ENCODE results near the gene EIF5.

EIF5 gene

DNA sequence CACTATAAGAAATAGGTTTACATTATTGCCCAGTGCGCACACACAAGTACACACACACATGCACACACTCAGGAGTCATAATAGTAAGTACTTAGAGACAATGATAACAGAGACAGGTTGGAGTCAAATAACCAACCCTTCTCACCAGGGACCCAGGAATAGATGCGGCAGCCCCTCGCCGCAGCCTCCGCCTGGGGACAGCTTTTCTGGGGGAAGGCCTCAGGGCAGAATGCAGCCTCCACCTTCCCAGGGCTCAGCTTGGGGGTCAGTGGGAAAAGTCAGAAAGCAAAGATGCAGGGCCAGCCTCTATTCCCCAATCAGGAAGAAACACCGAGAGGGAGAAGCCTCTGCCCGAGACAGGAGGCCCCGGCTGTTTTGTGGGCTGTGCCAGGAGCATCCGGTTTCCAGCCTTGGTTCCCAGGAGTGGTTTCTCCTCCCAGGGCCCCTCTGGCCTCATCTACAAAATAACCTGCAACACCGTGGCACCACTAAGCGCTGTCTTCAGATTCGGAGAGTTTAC, 23.4 kb upstream of the EIF5 start:
- no peak for DNase-seq

DNA sequence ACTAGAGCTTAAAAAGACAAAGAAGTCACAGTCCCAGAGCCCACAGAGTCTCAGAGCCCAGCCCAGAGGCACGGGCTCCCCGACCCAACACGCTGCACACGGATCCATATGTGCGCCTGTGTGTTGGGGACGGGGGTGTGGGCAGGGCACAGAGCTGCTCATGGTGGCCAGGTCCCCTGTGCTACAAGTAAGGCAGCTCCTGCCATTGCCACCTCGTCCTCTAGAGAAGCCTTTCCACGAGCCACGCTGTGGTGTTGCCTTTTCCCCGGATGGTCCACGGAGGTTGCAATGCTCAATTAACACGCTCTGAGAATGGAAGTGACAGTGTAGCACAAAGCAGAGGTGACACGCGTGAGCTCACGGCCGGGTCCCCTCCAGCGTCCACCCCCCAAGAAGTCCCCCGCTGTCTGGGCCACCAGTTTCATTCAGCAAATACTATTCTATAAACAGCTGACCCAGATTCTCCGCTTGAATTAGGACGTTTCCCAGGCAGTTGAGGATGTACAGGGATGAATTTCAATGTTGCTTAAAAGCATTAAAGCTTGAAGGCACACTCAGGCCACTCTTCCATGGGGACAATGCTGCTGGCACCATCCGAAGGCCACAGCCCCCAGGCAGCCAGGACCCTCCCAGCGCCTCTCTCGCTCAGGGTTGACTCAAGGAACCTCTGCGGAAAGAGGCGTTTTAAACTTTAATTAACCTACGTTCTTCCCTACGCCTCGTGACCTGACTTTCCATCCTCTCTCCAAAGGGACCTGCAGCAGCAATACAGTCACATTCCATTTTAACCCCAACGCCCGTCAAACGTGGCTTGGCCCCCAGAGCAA, 22.7 kb upstream of the EIF5 start:
- DNase-seq = no peak

DNA sequence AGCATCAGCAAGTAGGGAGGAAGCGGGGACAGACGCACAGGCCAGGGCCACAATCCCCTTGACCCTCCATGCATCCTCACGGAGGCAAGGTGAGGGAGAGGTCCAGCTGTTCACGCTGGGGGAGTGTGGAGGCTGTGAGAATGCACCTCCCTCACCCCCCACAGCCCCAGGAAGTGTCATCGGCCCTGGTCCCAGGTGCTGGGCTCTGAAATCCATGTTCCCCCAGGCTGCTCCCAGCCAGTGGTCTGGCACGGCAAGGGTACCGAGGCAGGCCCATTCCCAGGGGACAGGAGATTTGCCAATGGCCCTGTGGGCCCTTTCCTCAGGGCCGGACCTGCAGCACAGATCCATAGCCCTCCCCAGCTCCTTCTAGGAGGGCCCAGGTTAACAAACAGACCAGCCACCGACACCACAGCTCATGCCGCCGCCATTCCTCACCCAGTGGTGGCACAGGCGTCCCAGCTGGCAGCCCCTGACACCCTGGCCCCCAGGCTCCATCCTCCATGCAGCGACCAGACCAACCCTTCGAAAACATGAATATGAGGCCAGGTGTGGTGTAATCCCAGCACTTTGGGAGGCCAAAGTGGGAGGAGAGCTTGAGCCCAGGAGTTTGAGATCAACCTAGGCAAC, 21.9 kb upstream of the EIF5 start:
- DNase-seq = no peak

DNA sequence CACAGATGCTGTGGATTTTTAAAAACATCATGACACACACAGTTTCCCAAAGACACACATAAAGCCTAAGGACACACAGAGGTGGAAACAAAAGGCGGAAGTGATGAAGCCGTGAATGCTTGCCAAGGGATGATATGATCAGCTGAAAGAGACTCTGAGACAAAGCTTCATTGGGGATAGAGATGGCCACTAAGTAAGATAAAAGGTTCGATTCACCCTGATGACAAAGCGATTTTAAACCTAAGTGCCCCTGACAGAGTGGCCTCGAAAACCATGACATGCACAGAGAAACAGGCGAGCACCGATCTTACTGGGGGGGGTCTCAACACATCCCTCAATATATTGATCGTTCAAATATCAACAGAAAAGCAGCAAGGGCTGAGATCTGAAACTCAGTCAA, 20.3 kb upstream of the EIF5 start:
- no peak for DNase-seq

DNA sequence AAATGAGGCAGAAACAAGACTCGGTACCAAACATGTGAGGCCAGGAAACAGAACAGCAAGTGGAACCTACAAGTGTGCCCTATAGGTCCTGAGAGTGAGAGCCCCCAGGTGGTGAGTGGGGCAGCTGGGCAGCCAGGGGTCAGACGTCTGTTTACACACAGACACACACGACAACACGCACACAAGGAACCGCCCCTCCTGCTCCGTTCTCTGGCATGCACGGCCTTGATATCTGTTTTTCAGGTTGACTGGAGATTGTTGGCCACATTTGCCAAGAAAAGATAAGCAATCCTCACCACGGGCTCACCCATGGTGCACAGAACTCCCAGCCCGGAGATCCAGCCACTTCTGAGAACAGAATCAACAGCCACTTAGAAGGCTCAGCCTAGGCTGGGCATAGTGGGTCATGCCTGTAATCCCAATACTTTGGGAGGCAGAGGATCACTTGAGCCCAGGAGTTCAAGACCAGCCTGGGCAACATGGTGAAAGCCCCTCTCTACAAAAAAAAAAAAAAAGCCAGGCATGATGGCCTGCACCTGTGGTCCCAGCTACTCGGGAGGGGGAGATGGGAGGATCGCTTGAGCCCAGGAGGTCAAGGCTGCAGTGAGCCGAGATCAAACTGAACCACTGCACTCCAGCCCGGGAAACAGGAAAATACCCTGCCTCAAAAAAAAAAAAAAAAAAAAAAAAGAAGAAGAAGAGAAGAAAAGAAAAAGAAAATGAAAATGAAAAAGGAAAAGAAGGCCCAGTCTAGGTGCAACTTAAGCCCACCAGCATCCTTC, 19.4 kb upstream of the EIF5 start:
- DNase-seq = no peak

DNA sequence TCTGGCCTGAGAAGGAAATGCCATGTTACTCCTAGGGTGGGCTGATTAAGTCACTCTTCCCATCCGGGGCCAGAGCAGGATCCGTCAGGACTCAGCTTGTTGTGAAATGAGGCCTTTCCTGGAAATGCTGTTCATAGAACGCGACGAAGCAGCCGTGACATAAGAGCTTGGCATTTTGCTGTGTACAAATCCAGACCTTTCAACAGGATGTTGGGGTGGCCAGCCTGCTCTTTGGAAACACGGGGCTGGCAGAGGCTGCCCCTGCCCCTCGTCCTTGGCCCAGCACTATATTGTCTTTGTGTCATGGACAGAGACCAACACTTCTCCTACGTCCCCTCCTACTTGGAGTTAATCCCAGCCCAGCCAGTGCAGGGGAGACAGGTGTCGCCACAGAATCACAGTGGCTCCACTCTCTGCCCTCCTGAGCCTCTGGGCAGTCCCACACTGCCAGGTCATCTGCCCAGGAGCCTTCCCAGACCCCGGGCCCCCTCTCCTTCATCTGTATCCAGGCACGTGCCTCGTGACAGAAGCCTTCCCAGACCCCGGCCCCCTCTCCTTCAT, 18.6 kb upstream of the EIF5 start:
- no peak for DNase-seq

DNA sequence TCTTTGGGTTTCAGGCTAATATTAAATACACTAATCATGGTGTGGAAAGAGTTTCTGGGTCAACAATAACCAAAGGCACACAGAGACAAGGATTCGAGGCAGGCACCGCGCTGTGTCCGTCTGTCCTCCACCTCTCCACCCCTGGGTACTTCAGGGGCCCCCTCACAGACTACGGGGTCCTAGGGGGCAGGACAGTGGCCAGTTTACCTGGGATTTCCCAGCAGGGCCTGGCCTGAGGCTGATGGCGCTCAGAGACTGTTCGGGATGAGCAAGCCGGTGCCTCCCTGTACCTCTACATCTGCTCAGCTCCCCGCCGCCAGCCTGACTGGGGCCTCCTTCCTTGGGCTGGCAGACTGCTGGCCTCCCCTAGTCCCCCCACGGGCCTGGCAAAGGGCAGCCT, 18.1 kb upstream of the EIF5 start:
- DNase-seq = no peak

DNA sequence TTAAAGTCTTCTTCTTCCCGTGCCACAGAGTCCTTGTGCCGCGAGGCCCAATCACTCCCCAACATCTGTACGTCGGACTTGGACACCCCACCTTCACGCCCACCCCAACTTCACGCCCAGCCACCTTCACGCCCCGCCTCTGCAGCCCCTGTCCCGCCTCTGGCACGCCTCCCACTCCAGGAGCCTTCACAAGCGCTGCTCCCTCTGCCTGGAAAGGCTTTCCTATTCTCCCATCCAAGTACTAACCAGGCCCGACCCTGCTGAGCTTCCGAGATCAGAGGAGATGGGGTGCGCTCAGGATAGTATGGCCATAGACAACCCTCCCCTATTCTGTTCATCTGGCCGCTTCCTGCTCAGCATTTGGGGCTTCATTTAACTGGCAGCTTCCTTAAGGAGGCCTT, 17.3 kb upstream of the EIF5 start:
- no peak for DNase-seq

DNA sequence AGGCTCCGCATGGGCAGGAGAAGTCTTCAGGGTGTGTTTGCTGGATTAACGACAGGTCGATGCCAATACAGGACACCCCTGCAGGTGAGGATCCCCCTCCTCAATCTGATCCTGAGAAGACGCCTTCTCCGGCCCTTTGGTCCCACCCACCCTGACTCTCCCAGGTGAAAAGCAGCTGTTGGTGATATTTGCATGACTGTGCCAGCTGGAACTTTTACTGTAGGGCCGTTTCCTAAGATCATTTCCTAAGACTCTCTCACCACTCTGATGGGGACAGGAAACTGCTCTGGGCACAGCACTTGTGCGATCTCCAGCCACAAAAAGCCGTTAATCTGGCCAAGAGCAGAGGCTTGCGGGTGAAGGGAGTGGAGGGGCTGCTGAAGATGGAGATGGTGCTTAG, 16.8 kb upstream of the EIF5 start:
- DNase-seq = no peak

DNA sequence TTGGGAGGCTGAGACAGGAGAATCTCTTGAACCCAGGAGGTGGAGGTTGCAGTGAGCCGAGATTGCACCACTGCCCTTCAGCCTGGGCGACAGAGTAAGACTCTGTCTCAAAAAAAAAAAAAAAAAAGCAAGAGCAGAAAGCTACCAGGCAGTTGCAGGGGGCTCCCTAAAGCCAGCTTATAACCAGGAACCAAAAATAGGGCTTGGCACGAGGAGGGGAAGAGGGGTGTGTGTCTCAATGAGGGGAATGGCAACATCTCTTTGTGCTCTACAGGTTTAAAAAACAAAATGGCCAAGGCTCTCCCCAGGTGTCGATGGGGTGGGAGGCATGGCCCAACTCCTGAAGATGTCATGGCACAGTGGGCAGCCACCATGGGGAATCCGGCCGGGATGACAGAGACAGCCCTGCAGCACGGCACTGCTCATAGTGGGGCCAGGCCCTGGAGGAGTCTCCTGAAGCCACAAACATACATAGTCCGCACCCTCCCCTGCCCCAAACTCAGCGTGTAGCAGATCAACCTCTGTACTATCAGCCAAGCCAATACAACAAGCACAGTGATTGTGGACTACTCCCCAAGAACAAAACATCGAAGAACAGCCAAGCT, 16.0 kb upstream of the EIF5 start:
- no peak for DNase-seq

DNA sequence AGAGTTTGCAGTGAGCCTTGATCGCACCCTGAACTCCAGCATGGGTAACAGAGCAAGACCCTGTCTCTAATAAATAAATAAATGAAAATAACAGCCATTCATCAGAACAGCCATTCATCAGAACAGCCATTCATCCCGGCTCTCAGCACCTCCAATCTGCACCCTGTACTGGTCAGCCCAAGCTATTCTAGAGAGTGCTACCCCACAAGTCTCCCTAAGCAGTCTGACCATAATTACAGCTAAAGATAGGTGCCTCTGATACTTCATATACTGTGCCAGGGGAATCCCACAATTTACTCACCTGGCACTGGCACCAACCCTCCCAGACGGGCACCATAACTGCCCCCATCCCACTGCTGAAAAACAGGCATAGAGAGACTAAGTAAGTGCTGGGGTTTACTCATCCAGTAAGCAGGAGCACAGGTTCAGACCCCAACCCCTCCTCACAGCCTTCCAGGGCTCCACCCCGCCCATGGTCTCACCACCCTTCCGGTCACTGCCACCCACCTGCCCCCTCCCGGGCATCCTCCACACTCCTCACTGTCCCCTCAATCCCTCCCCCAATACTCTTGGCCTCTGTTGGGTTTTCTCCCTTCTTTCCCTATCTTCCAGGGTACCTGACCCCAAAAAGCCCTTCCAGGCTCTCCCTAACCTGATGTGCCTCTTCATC, 15.2 kb upstream of the EIF5 start:
- no peak for DNase-seq

DNA sequence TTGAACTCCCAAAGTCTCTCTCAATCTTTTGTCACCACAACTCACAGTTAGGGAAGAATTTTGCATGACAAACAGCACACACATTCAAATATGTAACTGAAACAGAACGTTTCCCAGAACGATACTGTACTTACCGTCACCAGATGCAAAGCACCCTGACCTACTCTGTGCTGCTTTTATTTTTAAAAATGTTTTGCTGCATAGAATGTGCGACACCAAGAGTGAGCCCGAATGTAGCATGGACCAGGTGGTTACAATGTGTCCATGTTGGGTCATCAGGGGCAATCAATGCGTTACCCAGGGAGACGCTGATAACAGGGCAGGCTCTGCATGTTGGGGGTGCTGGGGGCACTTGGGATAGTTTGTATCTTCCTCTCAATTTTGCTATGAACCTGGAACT, 14.6 kb upstream of the EIF5 start:
- no peak for DNase-seq

DNA sequence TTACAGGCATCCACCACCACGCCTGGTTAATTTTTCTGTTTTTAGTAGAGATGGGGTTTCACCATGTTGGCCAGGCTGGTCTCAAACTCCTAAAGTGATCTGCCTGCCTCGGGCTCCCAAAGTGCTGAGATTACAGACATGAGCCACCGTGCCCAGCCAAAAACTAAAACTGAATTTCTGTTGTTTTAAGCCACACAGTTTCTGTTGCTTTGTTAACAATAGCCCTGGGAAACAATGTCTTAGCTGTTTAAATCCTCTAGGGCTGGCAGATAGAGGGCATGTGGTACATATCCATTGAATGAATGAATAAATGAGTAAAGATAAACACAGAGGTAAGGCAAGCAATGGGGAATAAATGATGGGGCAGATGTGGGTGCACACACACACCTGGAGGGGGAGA, 8.0 kb upstream of the EIF5 start:
- no peak for DNase-seq

DNA sequence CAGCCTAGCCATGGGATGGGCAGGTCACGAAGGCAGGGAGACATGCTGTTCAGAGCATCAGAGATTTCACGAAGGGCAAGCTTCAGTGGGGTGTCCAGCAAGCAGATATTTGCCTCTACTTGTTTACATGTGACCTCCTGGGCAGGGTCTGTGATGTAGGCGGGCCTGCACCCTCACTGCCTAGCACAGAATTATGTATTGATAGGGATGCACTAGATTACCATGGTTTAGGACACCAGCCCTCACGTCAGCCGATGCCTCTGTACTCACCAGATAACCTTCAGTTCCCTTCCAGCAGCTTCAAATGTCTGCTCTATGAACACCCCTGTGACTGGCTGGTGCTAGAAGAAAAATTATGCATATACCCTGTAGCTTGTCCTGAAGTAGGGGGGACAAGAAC, 5.1 kb upstream of the EIF5 start:
- DNase-seq = no peak

DNA sequence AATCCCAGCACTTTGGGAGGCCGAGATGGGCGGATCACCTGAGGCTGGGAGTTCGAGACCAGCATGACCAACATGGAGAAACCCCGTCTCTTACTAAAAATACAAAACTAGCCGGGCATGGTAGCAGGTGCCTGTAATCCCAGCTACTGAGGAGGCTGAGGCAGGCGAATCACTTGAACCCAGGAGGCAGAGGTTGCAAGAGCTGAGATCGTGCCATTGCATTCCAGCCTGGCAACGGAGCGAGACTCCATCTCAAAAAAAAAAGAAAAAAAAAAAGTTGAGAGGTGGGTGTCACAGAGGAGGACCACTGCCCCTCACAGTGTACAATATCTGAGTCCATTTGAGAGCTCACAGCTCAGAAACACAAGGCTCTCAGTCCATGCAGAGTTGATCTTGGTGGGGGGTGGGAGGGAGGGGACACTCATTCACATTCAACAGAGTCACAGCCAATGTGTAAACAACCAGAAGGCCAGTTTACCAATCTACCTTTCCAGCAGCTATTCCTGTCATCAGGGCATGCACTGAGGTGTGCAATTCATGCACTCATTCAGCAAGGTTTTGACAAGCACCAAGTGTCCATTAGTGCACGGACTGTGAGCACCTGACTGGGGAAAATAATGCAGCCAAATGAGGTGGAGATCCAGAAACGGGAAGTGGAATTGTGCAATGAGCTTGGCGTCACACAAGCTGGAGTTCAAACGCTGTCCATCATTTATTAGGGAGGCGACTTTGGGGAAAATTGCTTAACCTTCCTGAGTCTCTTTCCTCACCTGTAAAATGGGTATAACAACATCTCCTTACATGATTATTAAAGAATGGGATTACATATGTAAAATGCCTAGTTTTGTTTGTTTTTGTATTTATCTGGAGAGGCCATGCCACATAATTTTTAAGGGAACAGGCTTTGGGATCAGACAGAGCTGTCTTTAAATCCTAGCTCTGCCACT, 4.4 kb upstream of the EIF5 start:
- DNase-seq = no peak

DNA sequence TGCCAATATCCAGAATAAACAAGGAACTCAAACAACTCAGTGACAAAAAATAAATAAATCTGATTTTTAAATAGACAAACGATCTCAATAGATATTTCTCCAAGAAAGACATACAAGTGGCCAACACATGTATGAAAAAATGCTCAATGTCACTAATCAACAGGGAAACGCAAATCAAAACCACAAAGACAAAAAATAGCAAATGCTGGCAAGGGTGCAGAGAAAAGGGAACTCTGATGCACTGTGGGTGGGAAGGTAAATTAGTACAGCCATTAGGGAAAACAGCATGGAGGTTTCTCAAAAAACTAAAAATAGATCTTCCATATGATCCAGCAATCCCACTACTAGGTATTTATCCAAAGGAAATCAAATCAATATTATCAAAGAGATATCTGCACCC, 3.5 kb upstream of the EIF5 start:
- no peak for DNase-seq

DNA sequence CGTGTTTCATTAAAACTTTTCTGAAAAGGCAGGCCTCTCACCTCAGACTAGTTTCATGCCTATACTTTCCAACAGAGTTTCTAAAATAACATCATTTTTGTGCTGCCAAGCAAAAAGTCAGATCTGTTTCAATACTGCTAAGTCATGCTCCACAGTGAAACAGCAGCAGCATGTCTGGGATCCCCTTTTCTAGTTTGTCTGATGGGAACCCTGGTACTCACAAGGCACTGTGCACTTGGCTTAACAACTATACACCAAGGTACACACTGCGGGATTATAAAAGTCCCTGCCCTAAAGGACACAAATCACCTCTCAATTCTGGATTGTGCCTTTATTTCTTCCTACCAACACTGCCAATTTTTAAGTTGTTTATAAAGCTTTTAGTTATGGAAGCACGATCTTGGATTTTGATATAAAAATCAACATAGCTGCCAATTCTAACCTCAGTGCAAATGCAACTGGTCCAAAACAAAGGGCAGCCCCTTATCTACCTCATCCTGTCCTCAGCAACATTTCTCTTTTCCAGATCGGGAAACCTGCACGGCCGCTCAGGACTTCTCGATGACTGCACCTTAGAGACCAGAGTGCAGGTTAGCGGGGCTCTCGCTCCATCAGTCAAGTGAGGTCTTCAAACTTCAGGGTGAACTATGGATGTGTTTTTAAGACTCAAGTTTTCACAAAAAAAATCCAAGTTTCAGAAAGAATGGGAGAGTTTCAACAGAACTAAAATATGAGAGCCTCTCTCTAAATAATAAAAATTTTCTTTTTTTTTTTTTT, 1.7 kb upstream of the EIF5 start:
- DNase-seq = no peak

DNA sequence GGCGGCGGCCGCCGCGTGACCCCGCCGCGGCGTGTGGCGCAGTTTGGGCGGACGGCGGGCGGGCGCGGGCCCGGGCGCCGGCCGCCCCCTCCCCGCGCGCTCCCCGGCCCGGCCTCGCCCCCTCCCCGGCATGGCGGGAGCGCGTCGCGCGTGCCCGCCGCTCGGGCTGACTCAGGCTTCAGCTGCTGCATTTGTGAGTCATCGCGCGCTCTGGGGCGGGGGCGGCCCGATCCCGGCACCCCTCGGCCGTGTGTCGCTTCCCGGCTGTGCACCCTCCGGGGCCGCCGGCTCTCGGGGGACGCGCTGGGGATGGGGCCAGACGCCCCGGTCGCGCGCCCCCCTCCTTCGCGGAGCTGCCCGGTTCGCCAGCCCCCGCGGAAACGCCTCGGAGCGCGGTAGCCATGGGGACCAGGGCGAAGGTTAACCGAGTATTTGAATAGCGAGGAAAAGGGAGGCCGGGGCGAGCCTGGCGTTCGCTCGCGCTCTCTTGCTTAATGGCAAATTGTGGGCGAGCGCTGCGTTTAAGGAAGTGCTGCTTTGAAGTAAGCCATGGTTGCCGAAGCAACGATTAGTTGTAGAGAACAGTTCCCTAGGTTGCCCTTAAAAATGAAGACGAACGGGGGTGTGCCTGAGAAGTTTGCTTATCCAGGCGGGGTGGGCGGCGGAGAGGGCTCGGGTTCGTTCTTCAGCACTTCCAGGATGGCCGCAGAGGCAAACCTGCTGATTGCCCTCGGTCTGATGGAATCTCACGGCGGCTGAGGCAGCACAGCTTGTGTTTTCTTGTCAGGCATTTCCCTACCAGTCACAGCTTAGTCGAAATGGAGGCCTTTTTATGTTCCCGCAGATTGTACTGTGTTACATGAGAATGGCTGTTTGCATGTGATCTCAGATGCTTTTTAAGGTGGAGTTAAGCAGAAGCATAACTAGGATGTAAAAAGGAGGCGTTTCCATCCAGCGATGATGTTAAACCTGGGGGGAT, 896 bp downstream of the EIF5 start:
- DNase-seq = peak in 1 of 2 experiments; percentile 72

DNA sequence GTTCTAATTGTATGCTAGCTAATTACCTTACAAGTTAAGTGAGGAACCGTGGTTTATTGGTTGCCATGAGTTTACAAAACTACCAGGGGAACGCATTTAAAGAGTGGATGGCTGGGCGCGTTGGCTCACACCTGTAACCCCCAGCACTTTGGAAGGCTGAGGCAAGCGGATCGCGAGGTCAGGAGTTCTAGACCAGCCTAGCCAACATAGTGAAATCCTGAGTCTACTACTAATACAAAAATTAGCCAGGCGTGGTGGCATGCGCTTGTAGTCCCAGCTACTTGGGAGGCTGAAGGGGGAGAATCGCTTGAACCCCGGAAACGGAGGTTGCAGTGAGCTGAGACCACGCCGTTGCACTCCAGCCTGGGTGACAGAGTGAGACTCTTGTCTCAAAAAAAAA, 2.2 kb downstream of the EIF5 start:
- DNase-seq = no peak

Measured in NCI-H1930 (cell line).